GM12865 (cell line): Measurements from ENCODE around the gene NEDD4L.

Experiments used
- DNase-seq: peaks from one replicate; pipeline ENCODE4 v3.0.0; 2010; ENCODE audit warnings: low read depth
- H3K4me3 ChIP-seq: 2 replicates; pipeline ENCODE4 v1.5.1; 2011; ENCODE audit warnings: mild to moderate bottlenecking, low read depth, low read length, control low read depth
- TF ChIP-seq, protein P1 (sequence below): IDR thresholded peaks from 2 replicates; pipeline ENCODE4 v1.5.1; 2011; ENCODE audit warnings: low read length, control low read depth, low read depth, inconsistent platforms; ENCODE audit not compliant: insufficient read depth; ENCODE audit errors: missing control alignments

Gene NEDD4L

DNA sequence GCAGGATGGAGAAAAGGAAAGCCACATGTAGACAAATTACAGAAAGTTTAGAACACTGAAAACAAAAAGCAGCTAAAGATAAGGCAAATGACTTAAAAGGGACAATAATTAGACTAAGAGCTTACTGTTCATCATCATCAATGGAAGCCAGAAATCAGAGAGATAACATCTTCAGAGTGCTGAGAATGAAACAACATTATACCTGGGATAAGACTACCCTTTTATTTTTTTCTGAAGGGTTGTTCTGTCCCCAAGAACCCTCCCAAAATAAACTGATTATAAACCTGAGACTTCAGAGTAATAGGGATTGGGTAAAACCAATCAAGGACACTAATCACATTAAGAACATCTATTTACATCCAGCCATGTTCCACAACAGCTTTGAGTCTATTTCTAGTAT is 6.9 kb upstream of the NEDD4L start:
- no peak for DNase-seq
- TF ChIP-seq, protein P1, sequence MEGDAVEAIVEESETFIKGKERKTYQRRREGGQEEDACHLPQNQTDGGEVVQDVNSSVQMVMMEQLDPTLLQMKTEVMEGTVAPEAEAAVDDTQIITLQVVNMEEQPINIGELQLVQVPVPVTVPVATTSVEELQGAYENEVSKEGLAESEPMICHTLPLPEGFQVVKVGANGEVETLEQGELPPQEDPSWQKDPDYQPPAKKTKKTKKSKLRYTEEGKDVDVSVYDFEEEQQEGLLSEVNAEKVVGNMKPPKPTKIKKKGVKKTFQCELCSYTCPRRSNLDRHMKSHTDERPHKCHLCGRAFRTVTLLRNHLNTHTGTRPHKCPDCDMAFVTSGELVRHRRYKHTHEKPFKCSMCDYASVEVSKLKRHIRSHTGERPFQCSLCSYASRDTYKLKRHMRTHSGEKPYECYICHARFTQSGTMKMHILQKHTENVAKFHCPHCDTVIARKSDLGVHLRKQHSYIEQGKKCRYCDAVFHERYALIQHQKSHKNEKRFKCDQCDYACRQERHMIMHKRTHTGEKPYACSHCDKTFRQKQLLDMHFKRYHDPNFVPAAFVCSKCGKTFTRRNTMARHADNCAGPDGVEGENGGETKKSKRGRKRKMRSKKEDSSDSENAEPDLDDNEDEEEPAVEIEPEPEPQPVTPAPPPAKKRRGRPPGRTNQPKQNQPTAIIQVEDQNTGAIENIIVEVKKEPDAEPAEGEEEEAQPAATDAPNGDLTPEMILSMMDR, result no peak
- H3K4me3 ChIP-seq, result no peak overlapping the region

DNA sequence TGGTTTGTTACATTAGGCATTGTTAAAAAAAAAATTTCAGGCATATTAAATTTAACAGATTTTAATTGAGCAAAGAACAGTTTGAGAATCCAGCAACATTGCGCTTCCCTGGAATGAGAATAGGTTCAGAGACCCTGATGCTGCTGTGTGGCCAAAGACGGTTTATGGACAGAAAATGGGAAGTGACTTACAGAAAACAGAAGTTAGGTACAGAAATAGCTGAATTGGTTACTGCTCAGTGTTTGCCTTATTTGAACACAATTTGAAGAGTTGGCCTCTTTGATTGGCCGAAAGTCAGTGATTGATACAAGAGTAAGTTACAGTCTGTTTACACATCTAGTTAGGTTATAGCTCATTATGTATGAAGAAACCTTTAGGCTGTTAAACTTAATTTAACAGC is 6.0 kb upstream of the NEDD4L start:
- TF ChIP-seq, protein P1, result no peak
- DNase-seq, result no peak
- H3K4me3 ChIP-seq, result no peak overlapping the region

DNA sequence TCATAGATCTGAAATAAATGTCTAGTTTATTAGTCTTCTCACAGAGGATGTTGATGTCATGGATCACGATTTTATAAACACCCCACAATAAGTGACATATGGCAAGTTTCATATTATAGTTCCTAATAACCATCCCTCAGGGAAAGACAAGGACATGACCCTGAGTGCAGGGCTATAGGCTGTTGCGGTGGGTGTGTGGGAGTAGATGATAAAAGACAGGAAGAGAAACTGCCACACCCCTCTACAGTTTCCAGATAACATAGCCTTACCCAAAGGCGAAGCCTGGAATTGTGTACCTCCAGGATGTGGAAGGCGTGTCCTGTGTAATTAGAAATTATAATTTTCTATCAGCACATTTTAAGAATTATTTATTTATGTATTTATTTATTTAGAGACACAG is 2.4 kb upstream of the NEDD4L start:
- H3K4me3 ChIP-seq, result no peak overlapping the region
- DNase-seq, result no peak
- TF ChIP-seq, protein P1, result no peak

DNA sequence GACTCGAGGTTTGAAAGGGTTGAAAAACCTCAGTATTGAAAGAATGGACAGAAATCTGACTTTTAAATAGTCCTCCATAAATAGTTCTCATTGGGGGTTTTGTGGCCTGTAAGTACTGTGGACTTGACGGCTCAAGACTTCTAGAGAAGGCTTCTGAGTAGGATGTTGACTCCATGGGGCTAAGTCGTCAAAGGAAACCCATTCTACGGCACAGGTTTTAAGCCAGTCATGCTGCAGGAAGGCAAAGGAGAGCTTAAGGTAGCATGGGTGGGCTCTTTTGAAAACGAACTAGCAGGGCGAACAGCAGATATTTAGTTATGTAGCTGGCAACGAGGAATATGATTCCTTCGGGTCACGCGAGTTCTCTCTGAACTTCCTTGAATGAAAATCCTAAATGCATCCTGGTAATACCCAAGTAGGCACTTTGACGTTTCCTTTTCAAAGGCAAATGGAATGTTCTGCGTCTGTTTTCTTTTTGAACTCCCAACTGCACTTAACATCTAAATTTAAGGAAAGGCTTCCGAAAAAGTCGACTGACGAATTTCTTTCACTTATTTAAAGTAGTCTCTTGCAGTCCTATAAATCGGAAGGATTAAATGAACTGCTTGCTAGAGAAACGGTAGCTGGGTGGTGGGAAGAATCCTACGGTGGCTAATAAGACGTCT is 1.1 kb upstream of the NEDD4L start:
- DNase-seq, result peak; percentile 9
- peak overlapping the region; percentile 78 for H3K4me3 ChIP-seq
- TF ChIP-seq, protein P1, result no peak

DNA sequence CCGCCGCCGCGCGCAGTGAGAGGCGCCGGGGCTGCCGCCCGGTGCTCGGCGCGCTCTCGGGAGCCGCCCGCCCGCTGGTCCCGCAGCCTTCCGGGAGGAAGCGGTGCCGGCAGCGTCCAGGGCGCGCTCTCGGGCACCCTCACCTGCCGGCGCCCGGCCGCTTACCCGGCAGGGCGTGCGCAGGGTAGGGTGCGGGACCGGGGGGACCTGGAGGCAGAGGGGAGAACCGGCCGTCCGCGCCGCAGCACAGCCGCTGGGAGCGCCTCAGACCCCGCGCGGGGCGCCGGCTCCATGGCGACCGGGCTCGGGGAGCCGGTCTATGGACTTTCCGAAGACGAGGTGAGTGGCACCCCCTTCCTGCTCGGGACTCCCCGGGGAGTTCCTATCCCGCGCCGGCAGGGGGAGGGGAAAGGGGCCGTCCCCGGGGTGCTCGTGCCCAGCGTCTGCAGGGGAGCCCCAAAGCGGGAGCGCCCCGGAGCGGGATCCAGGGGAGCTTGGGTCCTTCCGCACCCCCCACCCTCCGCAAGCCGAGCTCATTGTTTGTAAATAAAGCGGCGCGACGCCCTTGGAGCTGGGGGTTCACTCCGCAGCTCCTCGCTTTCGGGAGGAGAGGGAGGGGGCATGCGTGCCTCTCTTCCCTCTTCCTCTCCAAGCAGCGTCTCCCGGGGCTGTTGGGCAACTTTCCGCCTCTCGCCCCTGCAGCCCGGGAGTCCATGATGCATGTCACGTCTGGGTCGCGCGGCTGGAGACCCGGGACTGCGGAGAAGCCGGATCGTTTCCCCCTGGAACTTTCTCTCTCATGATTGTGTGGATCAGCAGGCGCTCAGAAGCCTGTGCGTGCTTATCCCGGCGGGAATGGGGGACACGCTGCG is 580 bp downstream of the NEDD4L start:
- TF ChIP-seq, protein P1, result no peak
- DNase-seq, result peak; percentile 58

DNA sequence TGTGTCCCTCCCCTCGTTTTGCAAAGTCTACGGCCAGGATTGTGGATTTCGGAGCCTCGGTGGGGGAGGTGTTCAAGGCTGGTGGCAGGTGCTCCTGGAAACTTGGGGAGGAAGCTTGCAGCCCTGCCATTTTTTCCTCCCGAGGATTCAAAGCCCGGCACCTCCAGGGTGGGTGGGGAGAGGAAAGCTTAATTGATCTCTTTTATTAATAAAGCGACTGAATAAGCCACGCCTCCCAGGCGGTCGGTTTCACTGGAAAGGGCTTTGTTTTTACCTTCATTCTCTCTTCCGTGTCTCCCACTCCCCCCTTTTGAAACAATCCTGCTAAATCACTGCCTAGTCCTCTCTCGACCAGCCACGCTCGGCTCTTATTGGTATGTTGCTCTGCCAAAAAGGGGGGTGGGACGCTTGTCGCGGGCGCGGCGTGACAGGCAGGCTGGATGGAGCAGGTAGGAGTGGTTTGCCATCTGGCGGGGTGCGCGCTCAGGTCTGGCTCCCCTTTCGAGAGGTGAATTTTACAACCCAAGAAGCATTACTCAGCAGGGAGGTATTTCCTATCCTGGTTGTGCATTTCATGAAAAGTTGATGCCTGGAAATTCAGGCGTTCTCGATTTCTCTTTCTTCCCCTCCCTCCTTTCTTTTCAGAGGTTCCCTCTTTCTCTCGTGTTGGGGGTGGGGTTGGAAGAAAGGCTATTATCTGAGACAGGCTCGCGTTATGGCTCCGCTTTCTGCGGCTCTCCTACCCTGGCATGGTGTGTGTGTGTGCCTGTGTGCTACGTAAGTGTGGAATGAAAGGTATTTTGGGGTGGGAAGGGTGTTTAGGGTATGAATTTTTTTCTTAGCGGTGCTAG is 1.4 kb downstream of the NEDD4L start:
- DNase-seq, result peak; percentile 48
- TF ChIP-seq, protein P1, result no peak
- H3K4me3 ChIP-seq, result peak overlapping the region; percentile 78

More for the DNA sequence above, 580 bp downstream of the NEDD4L start:
- H3K4me3 ChIP-seq, result peak overlapping the region; percentile 78
